D341Med (cell line): ENCODE data around the gene IL17C.

Experiments
- DNase-seq: peaks from one replicate; pipeline ENCODE4 v3.0.0; 2012; ENCODE audit warnings: low spot score

The IL17C gene

DNA sequence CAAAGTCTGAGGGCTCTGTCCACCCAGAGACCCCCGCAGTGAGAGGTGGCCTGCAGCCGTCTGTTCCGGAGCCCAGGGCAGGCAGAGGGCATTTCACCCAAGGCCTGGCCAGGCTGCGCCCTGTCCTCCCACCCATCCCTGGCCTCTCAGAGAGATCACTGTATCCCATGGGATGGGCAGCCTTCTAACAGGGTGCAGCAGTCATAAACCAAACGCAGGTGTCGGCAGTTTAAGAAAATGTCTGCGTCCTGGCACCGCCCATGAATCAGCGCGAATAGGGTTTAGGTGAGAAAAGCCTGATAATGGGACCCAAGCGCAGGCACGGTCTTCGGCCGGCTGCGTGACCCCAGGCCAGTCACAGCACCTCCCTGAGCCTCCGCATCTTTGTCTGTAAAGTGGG lies 7.1 kb downstream of the IL17C start:
- no peak for DNase-seq

DNA sequence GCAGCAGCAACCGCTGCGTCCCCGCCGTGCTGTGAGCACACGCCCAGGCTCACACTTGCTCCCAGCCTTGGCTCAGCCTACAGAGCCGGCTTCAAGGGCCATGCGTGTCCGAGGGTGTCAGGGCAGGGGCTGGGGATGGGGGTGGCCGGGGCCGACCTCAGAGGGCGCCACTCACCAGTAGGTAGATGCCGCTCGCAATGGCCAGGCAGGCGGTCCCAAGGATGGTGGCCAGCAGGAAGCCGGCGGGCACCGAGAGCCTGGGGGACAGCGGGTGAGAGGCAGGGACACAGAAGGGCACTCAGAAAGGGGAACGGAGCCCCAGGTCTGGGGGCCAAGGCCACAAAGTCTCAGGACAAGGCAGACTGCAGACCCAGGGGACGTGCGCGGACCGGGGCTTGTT lies 7.6 kb downstream of the IL17C start:
- DNase-seq, result no peak

DNA sequence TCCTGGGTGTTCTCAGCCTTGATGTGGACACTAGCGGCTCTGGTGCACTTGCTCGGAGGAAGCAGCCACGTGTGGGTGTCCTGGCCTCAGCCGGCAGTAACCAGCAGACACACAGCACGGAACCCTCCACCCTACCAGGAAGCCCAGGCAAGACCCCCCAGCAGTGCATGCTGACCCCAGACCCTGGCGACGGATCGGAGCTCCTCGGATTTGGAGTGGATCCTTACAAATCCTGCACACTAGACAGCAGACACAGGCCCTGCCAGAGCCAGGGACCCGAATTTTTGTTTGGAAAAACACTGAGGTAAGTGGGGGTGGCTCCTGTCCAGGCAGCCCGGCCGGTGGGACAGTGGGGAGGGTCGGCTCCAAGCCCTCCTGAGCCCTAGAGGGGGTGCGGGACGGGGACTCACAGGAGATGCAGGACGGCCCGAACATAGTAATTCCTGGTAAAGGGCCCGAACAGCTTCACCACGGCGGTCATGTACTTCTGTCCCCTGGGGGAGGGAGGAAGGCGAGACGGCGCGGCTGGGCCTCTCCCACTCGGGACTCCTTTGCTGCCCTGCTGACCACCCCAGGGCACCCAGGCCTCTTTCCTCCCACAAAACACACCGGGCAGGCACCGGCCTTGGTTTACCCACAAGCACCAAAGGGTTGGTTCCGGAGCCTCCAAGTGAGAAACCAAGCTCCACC lies 8.1 kb downstream of the IL17C start:
- no peak for DNase-seq

DNA sequence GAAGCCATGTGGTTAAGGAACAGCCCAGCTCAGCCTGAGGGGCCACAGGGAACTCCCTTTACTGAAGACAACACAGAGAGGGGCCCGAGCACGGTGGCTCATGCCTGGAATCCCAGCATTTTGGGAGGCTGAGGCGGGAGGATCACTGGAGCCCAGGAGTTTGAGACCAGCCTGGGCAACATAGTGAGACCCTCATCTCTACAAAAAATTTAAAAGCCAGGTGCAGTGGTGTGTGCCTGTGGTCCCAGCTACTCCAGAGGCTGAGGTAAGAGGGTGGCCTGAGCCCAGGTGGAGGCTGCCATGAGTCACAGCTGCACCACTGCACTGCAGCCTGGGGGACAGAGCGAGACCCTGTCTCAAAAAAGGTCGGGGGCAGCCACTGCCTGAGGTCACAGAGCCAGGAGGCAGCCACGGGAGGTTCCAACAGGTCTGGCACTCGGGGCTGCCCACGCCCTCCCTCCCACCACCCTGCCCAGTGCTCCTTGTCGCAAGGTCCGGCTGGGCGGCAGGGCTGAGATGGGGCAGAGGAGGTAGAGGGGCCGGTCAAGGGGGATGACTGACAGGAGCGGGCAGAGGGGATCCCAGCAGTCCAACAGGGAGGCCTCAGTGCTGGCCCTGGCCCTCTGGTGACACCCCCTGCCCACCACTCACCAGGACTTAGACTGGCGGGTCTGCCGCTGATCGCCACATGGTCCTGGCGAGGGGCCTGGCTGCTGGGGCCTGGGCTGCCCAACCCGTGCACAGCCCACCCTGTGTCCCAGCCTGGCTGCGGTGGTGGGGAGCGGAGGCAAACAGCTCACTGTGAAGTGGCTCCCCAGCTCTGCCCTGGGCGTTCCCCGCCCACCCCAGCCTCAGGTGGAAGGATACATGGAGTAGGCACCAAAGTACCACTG lies 9.1 kb downstream of the IL17C start:
- DNase-seq, result no peak

DNA sequence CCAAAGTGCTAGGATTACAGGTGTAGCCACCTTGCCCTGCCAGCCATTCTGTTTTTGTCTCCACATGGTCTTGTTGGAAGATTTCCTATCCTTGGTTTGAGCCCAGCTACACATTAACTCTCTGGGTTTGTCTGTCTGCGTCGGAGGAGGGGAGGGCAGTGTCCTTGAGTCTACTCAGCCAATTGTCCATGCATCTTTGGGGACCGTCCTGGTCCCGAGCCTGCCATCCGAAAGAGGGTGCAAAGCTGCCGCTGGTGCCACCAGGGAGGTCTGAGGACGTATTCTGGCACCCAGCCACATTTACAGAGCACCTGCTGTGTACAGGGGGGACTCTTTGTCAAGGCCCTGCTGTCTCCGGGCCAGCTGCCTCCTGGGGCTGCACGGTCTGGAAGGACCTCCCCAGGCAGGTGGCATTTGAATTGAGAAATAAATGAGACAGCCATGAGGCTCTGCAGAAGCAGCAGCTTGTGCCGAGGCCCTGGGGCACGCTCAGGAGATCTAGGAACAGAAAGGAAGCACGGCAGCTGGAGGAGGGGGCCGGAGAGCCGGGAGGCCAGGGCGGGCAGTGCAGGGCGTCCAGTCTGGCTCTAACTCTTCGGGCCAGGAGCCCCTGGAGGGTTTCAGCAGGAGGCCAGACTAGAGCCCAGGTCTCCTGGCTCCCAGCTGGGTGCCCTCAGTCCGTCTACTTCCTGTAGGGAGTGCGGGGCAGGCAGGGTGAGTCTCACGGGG lies 11.0 kb downstream of the IL17C start:
- DNase-seq, result no peak

DNA sequence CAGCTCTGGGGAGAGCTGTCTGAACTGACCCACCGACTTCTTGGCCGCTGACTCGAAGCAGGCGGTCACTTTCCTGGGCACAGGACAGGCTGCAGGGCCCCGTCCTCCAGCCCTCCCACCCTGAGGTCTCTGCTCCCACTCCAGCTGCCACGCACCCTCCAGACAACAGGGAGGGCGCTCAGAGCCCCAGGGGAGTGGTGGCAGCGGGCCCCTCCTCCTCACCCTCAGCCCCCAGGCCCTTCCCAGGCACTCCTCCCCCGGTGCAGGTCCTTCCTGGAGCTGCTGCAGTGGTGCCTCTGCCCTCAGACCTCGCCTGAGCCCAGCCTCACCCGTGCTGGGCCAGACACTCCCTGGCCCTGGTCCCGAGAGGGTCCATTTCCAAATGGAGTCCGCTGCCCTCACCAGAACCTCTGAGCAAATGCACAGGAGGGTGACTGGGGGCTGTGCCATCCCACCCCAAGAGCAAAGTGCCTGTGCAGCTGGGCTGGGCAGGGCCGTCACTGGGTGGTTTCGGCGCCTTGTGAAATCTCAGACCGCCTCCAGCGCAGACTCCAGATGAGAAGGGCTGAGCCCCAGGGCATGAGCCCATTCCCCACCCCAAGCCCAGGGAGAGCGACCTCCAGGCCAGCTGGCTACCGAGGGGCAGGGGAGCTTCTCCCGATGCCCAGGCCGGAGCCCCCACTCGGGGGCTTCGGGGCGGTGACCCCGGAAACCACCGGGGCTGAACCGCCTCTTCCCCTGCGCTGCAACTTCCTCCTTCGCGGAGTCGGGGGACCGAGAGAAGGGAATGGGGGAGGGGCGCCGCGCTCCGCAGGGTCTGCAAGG lies 11.8 kb downstream of the IL17C start:
- no peak for DNase-seq

DNA sequence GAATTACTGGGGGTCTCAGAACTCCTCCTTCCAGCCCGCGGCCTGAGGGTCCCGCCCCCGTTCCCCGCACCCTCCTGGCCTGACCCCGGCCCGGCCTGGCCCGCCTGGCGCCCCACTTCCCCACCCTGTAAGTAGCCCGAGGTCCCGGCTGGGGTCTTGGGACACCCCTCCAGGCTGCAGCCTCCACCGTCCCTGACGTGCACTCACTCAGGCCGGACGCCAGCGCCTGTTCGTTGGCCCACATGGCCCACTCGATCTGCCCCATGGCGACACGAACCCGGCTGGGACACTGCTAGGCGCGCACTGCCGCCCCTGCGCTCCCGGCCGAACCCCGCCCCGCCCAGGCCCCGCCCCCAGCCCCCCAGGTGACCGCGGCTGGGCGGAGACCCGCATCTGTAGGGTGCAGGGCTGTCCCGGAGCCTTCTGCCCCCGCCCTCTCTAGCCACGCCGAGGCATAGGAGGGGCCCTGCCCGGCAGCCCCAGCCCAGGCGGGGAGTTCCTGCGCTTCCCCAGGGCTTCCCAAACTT lies 12.4 kb downstream of the IL17C start, which contains the start of gene CYBA:
CYBA (minus strand) TSS at position 305 of the 527 bp plus-strand sequence; CDS start at position 265, 40 bp downstream.
- peak; percentile 65 for DNase-seq

DNA sequence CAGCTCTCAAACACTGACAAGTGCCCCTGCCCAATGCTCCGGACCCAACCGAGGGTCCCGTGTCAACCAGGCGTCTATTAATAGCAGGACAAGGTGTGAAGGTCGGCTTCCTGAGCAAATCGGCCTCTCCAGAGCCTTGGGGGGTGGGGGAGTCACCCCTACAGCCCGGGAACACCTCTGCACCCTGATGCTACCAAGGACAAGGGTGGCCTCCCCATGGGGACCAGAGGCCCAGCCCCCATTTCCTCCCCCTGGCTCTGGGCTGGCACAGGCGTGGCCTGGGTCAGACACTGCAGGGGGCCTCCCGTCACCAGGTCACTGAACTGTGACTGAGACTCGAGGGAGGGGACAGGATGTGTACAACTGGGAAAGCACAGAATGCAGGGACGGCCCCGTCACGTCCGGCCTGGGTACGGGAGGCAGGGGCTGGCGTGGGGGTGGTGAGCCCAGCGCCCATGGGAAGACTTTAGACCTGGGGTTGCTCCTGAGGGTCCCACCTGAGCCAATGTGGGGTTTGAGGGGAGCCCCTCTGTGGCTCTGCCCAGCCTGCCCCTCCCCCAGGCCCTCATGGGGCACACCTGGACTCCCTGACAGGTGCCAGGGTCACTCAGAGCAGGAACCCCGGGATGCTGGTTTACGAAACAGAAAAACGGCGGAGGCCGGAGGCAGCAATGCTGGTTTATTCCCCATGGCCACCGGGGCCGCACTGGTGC lies 13.1 kb downstream of the IL17C start:
- DNase-seq, result no peak

DNA sequence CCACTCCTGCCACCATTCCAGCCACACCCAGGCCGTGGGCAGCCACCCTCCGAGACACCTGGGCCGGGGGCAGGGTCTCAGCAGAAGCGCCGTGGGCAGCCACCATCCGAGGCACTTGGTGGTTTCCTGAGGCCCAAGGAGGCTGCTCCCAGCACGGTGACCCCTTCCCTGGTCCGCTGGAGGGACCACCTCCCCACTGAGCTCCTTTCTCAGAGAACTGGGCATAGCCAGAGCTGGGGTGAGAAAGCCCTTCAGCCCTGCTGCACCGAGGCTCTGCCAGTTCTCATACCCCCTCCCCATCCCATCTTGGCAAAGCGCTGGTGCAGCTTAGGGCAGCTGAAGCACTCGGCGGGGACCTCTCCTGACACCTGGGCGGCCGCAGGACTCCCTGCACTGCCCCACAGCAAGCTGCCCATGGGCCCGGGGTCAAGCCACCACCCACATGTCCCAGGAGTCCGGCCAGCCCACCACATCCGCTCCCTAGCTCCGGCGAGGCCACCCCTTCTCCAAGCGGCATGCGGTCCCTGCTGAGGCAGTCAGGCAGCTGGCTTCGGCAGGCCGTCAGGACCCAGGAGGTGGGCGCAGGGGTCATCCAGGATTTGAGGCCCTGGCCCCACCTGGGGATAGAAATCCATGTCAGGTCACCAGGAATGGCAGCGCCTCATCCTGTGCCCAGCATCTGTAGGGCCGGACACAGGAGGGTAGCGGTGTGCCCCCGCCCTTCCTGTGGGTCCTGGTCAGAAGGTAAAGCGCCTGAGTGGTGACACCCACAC lies 13.8 kb downstream of the IL17C start:
- DNase-seq, result no peak

DNA sequence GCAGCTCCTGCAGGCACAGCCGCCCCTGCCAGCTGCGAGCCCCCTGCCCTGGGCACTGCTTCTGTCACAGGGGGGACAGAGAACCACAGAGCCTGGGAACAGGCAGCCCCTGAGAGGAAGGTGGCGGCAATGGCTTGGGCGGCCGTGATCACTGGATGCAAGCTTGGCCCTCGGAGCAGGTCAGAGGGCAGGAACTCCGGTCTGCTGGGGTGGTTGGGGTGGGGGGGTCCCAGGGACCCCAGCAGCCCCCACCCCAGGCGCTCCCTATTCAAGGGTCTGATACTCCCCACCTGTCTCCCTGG lies 14.3 kb downstream of the IL17C start:
- DNase-seq, result no peak

DNA sequence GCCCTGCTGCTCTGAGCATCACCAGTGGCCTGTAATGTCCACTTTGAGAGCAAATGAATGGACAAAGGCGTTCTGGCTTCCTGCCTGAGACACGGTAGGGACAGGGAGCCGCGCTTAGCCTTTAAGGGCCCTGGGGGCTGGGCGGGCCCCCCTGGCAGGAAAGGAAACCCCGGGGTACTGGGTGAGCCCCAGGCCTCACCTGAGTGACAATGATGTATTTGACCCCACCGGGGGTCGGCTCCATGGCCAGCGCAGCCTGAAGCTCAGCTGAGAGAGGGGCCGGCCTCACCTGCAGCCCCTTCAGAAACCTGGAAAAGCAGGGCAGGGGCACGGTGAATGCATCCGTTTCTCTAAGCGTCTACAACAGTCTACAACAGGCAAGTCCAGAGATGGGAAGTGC lies 14.7 kb downstream of the IL17C start:
- no peak for DNase-seq

DNA sequence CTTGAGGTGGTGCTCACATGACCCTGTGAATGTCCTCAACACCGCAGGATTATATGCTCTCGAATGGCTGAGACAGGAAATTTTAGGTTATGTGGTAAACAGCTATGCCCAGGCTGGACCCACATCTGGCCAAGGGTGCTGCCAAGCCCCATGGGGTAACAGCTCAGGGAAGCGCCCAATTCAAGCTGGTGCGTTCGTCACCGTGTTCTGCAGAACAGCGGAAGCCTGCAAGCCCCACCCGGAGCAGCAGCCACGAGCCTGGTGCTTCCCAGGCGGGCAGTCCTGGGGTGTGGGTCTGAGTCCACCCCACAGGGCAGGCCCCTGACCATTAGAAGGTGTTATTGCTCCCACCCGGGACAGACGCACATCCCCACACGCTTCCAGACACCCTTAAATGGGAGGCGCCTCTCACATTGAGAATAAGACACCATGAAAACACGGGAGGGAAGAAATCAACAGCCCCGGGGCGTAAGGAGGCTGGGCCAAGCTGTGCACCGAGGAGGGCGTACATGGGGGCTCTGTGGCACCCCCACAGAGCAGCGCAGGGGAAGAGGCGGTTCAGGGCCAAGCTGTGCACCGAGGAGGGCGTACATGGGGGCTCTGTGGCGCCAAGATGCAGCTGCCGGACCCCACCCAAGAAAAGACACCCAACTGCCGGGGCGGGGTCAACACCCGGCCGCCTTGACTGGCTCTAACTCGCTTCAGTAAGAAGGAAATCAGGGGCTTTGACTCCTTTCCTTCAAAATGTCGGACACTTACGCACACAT lies 15.4 kb downstream of the IL17C start:
- no peak for DNase-seq

DNA sequence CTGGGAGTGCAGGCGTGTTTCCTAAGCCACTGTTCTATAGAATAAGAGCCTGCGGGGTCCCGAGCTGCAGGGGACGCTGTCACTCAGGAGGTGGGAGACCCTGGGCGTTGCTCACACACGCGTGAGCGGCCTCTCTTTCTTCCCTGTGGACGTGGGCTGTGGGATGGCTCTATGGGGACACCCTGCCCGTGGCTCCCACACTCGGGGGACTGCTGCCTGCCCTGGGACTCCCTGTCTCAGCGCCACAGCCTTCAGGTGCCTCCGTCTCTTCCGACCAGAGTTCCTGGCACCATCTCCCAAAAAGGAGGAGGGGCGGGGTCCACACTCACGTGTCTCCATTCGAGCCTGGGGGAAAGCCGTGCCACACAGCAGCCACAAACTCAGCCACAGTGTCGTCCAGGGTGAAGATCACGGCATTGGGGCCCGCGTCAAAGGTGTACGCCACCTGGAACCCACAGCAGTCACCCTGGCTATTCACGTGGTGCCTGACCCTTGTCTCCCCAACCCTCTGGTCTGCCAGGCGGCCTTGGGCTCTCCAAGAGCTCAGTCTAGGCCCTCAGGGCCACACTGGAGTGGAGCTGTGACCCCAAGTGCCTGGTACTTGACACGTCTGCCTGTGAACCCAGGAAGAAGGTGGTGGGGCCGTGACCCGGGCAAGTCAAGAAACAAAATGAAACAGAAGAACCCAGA lies 16.1 kb downstream of the IL17C start:
- no peak for DNase-seq

DNA sequence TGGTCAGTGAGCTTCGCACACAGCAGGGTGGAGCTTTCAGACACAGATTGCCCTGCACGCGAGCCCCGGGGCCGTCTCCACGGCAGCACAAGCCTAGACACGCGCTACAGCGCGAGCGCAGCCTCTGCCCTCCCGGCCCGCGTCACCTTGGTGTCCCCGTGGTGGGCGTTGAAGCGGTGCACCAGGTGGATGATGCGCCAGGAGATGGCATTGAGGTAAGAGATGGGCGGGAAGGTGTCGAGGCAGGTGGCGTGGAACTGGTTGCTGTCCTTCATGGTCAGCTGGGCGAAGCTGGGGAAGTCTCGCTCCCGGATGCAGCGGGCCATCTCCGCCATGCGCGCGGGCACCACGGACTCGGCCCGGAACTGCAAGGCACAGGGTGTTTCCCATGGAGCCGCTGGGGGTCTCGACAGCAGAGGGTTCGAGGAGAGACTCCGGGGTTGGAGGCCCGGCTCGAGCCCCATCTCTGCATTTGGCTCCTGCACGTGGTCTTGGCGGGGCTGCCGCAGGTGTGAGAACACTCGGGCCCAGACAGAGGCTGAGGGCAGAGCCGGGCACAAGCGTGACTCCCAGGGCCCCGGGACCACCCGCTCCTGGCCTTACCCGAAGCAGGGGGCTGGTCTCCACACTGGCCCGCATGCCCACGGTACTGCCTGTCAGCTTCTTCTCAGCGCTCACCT lies 16.8 kb downstream of the IL17C start:
- no peak for DNase-seq

DNA sequence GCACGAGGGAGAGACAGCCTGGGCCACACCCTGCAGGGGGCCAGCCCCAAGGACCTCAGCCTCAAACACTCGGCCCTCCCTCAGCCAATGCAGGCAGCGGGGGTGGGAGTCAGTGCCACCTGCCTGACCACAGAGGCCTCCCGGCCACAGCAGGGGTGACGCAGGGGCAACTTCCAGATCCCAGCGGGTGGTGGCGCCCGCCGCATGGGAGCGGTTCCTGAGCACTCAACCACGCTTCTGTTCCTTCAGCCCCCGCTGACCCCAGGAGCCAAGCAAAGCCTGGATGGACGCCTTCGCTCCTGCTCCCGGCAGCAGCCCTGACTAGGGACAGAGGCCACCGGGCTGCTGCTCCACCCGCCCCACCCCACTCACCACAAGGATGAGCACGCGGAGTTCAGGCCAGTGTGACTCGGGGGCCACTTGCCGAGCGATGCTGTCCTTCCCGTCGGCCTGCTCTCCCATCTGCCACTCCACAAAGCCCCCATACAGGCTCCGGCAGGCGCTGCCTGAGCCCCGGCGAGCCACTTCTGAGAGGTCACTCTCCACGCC lies 17.4 kb downstream of the IL17C start:
- DNase-seq, result no peak

DNA sequence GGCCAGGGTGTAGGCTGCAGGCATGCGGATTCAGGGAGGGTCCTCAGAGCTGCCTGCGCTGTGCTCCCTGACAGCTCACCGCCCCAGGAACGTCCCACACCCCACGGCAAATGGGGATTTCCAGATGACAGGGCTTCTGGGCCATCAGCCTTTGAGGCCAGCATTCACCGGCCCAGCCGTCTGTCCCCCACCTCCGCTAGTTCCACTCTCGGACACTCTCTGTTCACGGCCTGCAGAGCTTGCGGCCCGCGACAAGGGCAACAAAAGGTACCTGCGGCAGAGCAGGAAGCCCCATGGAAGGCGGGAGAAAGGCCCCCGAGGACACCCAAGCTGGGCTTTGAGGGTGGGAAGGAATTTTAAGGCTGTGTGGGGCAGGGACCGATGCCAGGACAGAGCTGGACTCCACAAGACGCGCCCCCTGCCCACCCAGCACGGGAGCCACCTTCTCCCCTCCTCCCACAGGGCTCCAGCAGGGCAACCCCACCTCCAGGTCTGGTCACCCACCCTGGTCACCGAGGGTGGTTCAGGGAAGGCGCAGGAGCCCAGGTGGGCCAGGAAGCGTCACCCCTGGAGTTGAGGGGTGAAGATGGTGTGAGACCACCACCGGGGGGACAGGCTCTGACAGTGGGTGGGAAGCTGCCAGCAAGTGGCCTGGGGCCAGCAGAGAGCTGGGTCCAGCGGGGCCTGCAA lies 18.1 kb downstream of the IL17C start:
- no peak for DNase-seq

DNA sequence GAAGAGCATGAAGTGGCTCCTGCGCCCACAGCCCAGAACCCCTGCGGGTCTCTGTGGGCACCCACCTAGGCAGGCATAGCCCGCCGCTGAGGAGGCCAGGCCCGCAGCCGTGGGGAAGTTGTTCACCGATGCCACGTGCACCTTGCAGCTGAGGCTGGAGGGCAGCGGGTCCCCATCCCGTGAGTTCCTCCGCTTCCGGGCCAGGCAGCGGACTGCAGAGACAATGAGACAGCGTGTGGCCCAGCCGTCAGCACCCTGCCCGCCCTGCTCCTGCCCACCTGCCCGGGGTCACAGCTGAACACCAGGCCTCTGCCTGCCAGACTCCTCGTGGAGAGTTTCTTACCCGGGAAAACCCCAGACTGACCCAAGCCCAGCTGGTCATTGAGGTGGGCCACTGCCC lies 19.0 kb downstream of the IL17C start:
- no peak for DNase-seq
